ENCODE measurements around the gene FBXO40. TPM values are rescaled to one million over a fixed set of nuclear protein-coding genes. Genes with fewer than 3 reads are reported as not detected.

Gene FBXO40
- total RNA-seq, 1 donor from 2014 or later: not detected

DNA sequence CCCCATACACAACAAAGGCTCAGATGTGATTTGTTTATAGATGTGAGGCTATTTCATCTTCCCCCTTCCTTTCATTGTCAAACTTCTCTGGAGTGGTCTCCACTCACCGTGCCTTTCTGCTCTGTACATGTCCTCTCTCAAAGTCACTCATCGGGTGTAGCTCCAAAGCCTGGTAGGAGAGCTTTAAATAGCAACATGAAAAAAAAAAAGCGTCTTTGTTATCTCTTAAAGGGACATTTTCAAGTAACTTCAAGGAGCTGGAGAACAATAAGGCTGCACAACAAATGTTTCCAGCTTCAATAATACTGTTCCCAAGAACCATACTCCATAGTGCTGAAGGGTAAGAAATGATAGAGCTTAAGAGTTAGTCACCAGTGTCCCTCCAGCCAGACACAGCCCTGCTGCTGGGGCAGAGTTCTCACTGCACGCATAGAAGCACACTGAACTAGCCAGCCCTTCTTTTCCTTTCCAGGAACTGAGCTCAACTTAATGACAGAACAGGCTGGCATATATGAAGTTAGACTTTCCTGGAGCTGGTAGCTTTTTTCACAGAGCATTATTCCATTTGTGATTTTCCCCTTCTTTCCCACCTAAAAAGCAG lies 8.1 kb downstream of the FBXO40 start:
- no peaks in the 10 kb centered on the region for H3K9me3 ChIP-seq (ENCODE audit: insufficient read depth, low read depth, low read length)
- no peak overlapping the region for H3K4me3 ChIP-seq (ENCODE audit: insufficient read depth, low read depth, low read length)
- Mint-ChIP-seq H3K27me3 (ENCODE audit: low read depth, unreplicated experiment) (no peaks in the 10 kb centered on the region), H3K4me3 (ENCODE audit: unreplicated experiment) (no peak overlapping the region), H3K36me3 (ENCODE audit: low read depth, unreplicated experiment) (no peaks in the 10 kb centered on the region), H3K9me3 (ENCODE audit: unreplicated experiment) (no peaks in the 10 kb centered on the region), H3K4me1 (ENCODE audit: low read depth, unreplicated experiment) (no peaks in the 10 kb centered on the region), H3K27ac (ENCODE audit: unreplicated experiment) (no peak overlapping the region)
- DNase-seq (ENCODE audit: low read depth) (no peak), FAIRE-seq (no peak)
- no peak overlapping the region for H3K4me2 ChIP-seq (ENCODE audit: low read length)
- no peak overlapping the region for H2AFZ ChIP-seq (ENCODE audit: low read depth, low read length)
- H3K36me3 ChIP-seq (ENCODE audit: insufficient read depth, low read length): no peaks in the 10 kb centered on the region
- H3K27me3 ChIP-seq (ENCODE audit: insufficient read depth, low read length): no peaks in the 10 kb centered on the region
- no peaks in the 10 kb centered on the region for H3K4me1 ChIP-seq (ENCODE audit: insufficient read depth, low read length)
- H4K20me1 ChIP-seq (ENCODE audit: insufficient read depth, low read length): no peaks in the 10 kb centered on the region
- H3K79me2 ChIP-seq (ENCODE audit: insufficient read depth, low read length): no peaks in the 10 kb centered on the region
- H3K9ac ChIP-seq (ENCODE audit: low read length): no peak overlapping the region
- no peak overlapping the region for H3K27ac ChIP-seq (ENCODE audit: low read depth, low read length)
- TF ChIP-seq, protein P1, sequence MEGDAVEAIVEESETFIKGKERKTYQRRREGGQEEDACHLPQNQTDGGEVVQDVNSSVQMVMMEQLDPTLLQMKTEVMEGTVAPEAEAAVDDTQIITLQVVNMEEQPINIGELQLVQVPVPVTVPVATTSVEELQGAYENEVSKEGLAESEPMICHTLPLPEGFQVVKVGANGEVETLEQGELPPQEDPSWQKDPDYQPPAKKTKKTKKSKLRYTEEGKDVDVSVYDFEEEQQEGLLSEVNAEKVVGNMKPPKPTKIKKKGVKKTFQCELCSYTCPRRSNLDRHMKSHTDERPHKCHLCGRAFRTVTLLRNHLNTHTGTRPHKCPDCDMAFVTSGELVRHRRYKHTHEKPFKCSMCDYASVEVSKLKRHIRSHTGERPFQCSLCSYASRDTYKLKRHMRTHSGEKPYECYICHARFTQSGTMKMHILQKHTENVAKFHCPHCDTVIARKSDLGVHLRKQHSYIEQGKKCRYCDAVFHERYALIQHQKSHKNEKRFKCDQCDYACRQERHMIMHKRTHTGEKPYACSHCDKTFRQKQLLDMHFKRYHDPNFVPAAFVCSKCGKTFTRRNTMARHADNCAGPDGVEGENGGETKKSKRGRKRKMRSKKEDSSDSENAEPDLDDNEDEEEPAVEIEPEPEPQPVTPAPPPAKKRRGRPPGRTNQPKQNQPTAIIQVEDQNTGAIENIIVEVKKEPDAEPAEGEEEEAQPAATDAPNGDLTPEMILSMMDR (IDR thresholded peaks at IDR 0.05; ENCODE audit: insufficient read depth, low read depth, low read length): no peak
- TF ChIP-seq EZH2 (IDR thresholded peaks at IDR 0.05; ENCODE audit: insufficient read depth, low read length): no peak

DNA sequence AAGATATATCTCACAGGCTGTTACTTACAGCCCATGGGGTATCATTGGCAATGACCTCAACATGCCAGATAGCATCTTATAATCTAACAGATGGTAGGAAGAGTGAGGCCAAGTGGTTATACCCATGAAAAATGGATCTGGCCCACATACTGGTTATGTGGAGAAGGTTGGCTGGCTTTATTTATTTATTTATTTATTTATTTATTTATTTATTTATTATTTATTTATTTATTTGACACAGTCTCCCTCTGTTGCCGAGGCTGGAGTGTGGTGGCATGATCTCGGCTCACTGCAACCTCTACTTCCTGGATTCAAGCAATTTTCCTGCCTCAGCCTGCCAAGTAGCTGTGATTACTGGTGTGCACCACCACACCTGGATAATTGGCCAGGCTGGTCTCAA lies 11.6 kb downstream of the FBXO40 start:
- no peak for DNase-seq (ENCODE audit: low read depth)
- H3K9me3 ChIP-seq (ENCODE audit: insufficient read depth, low read depth, low read length): no peaks in the 10 kb centered on the region
- H4K20me1 ChIP-seq (ENCODE audit: insufficient read depth, low read length): no peaks in the 10 kb centered on the region
- H3K4me1 ChIP-seq (ENCODE audit: insufficient read depth, low read length): no peaks in the 10 kb centered on the region
- no peak overlapping the region for H3K27ac Mint-ChIP-seq (ENCODE audit: unreplicated experiment)
- no peaks in the 10 kb centered on the region for H3K27me3 Mint-ChIP-seq (ENCODE audit: low read depth, unreplicated experiment)
- no peak overlapping the region for H3K4me2 ChIP-seq (ENCODE audit: low read length)
- TF ChIP-seq EZH2 (IDR thresholded peaks at IDR 0.05; ENCODE audit: insufficient read depth, low read length): no peak
- TF ChIP-seq, protein P1 (IDR thresholded peaks at IDR 0.05; ENCODE audit: insufficient read depth, low read depth, low read length): no peak
- H2AFZ ChIP-seq (ENCODE audit: low read depth, low read length): no peak overlapping the region
- H3K4me3 Mint-ChIP-seq (ENCODE audit: unreplicated experiment): no peak overlapping the region
- H3K79me2 ChIP-seq (ENCODE audit: insufficient read depth, low read length): no peaks in the 10 kb centered on the region
- H3K9ac ChIP-seq (ENCODE audit: low read length): no peak overlapping the region
- H3K27ac ChIP-seq (ENCODE audit: low read depth, low read length): no peak overlapping the region
- no peak overlapping the region for H3K4me3 ChIP-seq (ENCODE audit: insufficient read depth, low read depth, low read length)
- no peaks in the 10 kb centered on the region for H3K27me3 ChIP-seq (ENCODE audit: insufficient read depth, low read length)
- H3K36me3 ChIP-seq (ENCODE audit: insufficient read depth, low read length): no peaks in the 10 kb centered on the region
- H3K36me3 Mint-ChIP-seq (ENCODE audit: low read depth, unreplicated experiment): no peaks in the 10 kb centered on the region
- no peak for FAIRE-seq
- H3K9me3 Mint-ChIP-seq (ENCODE audit: unreplicated experiment): no peaks in the 10 kb centered on the region
- no peaks in the 10 kb centered on the region for H3K4me1 Mint-ChIP-seq (ENCODE audit: low read depth, unreplicated experiment)

DNA sequence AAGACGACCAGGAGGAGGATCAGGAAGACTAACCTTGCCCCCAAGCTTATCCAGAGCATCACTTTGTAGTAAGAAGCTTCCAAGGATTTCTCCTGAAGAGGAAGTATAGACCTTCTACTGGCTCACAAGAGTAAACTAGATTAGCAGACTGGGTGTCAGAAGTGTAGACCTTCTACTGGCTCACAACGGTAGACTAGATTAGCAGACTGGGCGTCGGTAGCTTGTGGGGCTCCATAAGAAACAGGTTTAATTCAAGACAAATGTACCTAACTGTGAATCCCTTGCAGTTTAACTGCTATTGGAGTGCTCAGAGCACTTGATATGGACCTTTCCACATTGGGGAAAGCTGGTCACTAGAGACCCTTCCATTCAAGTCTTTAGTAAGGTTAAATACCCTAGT lies 12.9 kb downstream of the FBXO40 start:
- Mint-ChIP-seq H3K27ac (ENCODE audit: unreplicated experiment) (no peak overlapping the region), H3K4me1 (ENCODE audit: low read depth, unreplicated experiment) (no peaks in the 10 kb centered on the region), H3K36me3 (ENCODE audit: low read depth, unreplicated experiment) (no peaks in the 10 kb centered on the region), H3K27me3 (ENCODE audit: low read depth, unreplicated experiment) (no peaks in the 10 kb centered on the region), H3K4me3 (ENCODE audit: unreplicated experiment) (no peak overlapping the region), H3K9me3 (ENCODE audit: unreplicated experiment) (no peaks in the 10 kb centered on the region)
- H3K9ac ChIP-seq (ENCODE audit: low read length): no peak overlapping the region
- H4K20me1 ChIP-seq (ENCODE audit: insufficient read depth, low read length): no peaks in the 10 kb centered on the region
- no peak overlapping the region for H3K27ac ChIP-seq (ENCODE audit: low read depth, low read length)
- H3K36me3 ChIP-seq (ENCODE audit: insufficient read depth, low read length): no peaks in the 10 kb centered on the region
- TF ChIP-seq, protein P1 (IDR thresholded peaks at IDR 0.05; ENCODE audit: insufficient read depth, low read depth, low read length): no peak
- no peak for TF ChIP-seq EZH2 (IDR thresholded peaks at IDR 0.05; ENCODE audit: insufficient read depth, low read length)
- H3K4me2 ChIP-seq (ENCODE audit: low read length): no peak overlapping the region
- DNase-seq (ENCODE audit: low read depth) (no peak), FAIRE-seq (no peak)
- no peaks in the 10 kb centered on the region for H3K79me2 ChIP-seq (ENCODE audit: insufficient read depth, low read length)
- no peak overlapping the region for H3K4me3 ChIP-seq (ENCODE audit: insufficient read depth, low read depth, low read length)
- H3K9me3 ChIP-seq (ENCODE audit: insufficient read depth, low read depth, low read length): no peaks in the 10 kb centered on the region
- H3K4me1 ChIP-seq (ENCODE audit: insufficient read depth, low read length): no peaks in the 10 kb centered on the region
- no peaks in the 10 kb centered on the region for H3K27me3 ChIP-seq (ENCODE audit: insufficient read depth, low read length)
- H2AFZ ChIP-seq (ENCODE audit: low read depth, low read length): no peak overlapping the region

Measured in astrocyte (in vitro differentiated cells and primary cell).